HepG2 (cell line): ENCODE data around the gene BMF. TPM values are rescaled to one million over a fixed set of nuclear protein-coding genes. Genes with fewer than 3 reads are reported as not detected.

Experiments used
- ARID5B ChIP-seq: IDR thresholded peaks from 2 replicates; pipeline ENCODE4 v1.4.0; 2020; ENCODE audit warnings: mild to moderate bottlenecking, missing genetic modification reagents
- ATF7 ChIP-seq, 2 experiments: fragments of 450-650 bp in 1 of 2; sonication (generic) in 1 of 2; formaldehyde crosslinking in 1 of 2; IDR thresholded peaks; 2 replicates each; pipeline versions ENCODE4 v1.4.0 to v1.6.1; 2016 to 2020; ENCODE audit warnings: antibody characterized with exemption in 1 of 2, mild to moderate bottlenecking in 1 of 2, missing genetic modification reagents in 1 of 2
- BCL6 ChIP-seq: IDR thresholded peaks from 2 replicates; pipeline ENCODE4 v1.6.1; 2016; ENCODE audit warnings: missing genetic modification reagents, missing compliant biosample characterization
- CBX1 ChIP-seq: IDR thresholded peaks from one replicate; pipeline ENCODE4 v1.6.1; 2016; ENCODE audit warnings: antibody characterized with exemption, low read depth
- EEA1 ChIP-seq: sonication (generic); formaldehyde crosslinking; IDR thresholded peaks from 2 replicates; pipeline ENCODE4 v1.5.1; 2020; ENCODE audit warnings: mild to moderate bottlenecking, missing genetic modification reagents, borderline replicate concordance
- ETV6 ChIP-seq: sonication (generic); formaldehyde crosslinking; conservative IDR thresholded peaks from 2 replicates; pipeline ENCODE4 v1.4.0; 2020; ENCODE audit warnings: missing genetic modification reagents
- HOXA9 ChIP-seq: sonication (generic); formaldehyde crosslinking; IDR thresholded peaks from 2 replicates; pipeline ENCODE4 v1.8.1; 2022; ENCODE audit warnings: missing genetic modification reagents, mild to moderate bottlenecking, moderate library complexity, borderline replicate concordance
- KDM2A ChIP-seq: sonication (generic); formaldehyde crosslinking; IDR thresholded peaks from 2 replicates; pipeline ENCODE4 v1.4.0; 2020; ENCODE audit warnings: low read depth, missing genetic modification reagents, borderline replicate concordance
- MAX ChIP-seq: IDR thresholded peaks from 2 replicates; pipeline ENCODE4 v1.6.1; 2012; ENCODE audit warnings: inconsistent platforms
- NCOA1 ChIP-seq: sonication (generic); formaldehyde crosslinking; IDR thresholded peaks from 2 replicates; pipeline ENCODE4 v1.9.0; 2021; ENCODE audit warnings: missing genetic modification reagents
- RARA ChIP-seq: IDR thresholded peaks from 2 replicates; pipeline ENCODE4 v1.6.1; 2016; ENCODE audit warnings: missing genetic modification reagents, missing compliant biosample characterization
- RXRB ChIP-seq: IDR thresholded peaks from 2 replicates; pipeline ENCODE4 v1.6.1; 2016; ENCODE audit warnings: borderline replicate concordance, missing genetic modification reagents, missing compliant biosample characterization
- TFAP4 ChIP-seq: sonication (generic); IDR thresholded peaks from 2 replicates; pipeline ENCODE4 v1.6.1; 2016; ENCODE audit warnings: low read depth, borderline replicate concordance
- THRA ChIP-seq: sonication (generic); formaldehyde crosslinking; IDR thresholded peaks from 2 replicates; pipeline ENCODE4 v1.4.0; 2020; ENCODE audit warnings: missing genetic modification reagents, borderline replicate concordance
- ZBTB25 ChIP-seq: IDR thresholded peaks from 2 replicates; pipeline ENCODE4 v1.6.1; 2018; ENCODE audit warnings: missing genetic modification reagents
- ZBTB33 ChIP-seq: sonication (generic); formaldehyde crosslinking; IDR thresholded peaks from 2 replicates; pipeline ENCODE4 v1.4.0; 2020; ENCODE audit warnings: missing genetic modification reagents
- ZBTB34 ChIP-seq: sonication (generic); formaldehyde crosslinking; IDR thresholded peaks from 2 replicates; pipeline ENCODE4 v1.8.0; 2022; ENCODE audit warnings: mild to moderate bottlenecking, missing genetic modification reagents
- polyA plus RNA-seq, 8 experiments: library from polyadenylated mRNA; depleted of rRNA in 3 of 8; stranded (reverse) in 7 of 8; unstranded in 1 of 8; fragments of >200 nt; fragmentation: Illumina TruSeq in 4 of 8; extraction: Trizol in 4 of 8; gene quantifications; 2 replicates each; pipeline versions ENCODE4 v1.2.1 to v1.2.3, GENCODE V29; 2011 to 2016; ENCODE audit warnings: low read depth in 4 of 8, missing spikeins in 1 of 8, mixed read lengths in 1 of 8; ENCODE audit not compliant: insufficient read depth in 1 of 8
- total RNA-seq, 5 experiments: library from RNA; depleted of rRNA; stranded (reverse); fragments of >200 nt; fragmentation: Illumina TruSeq; extraction: Trizol; gene quantifications; 2 replicates each; pipeline ENCODE4 v1.2.3, GENCODE V29; 2016; ENCODE audit warnings: low read depth in 1 of 5

The BMF gene
- total and polyA plus RNA-seq, 2 of the 13 experiments (the other 11 are each of a cell fraction or from before 2014, with no cell fraction given): 8.7 to 15.9 TPM

- TF ChIP-seq ZBTB25 (CRISPR knock-in tag) (peak; percentile 70; the same call in 1 of the 2 replicates), HOXA9 (CRISPR knock-in tag) (no peak), ZBTB33 (0 out of 2 replicates have a peak, but pooled peaks have one; percentile 44), EEA1 (CRISPR knock-in tag) (no peak), CBX1 (no peak), THRA (CRISPR knock-in tag) (peak; percentile 81; the same call in 1 of the 2 replicates), MAX (peak; percentile 79), ATF7 (IDR thresholded peaks at IDR 0.05) (no peak), ATF7 (CRISPR knock-in tag; IDR thresholded peaks at IDR 0.05) (no peak), ARID5B (peak; percentile 21; the same call in 1 of the 2 replicates), ZBTB34 (CRISPR knock-in tag) (no peak), NCOA1 (CRISPR knock-in tag) (no peak), KDM2A (peak; percentile 87; the same call in 1 of the 2 replicates), RARA (CRISPR knock-in tag) (peak; percentile 45), TFAP4 (no peak), ETV6 (CRISPR knock-in tag) (no peak), BCL6 (CRISPR knock-in tag) (peak; percentile 45; the same call in 1 of the 2 replicates), RXRB (CRISPR knock-in tag) (peak; percentile 80)
Measured at GRCh38 chr15:40044717-40045571, 63.7 kb downstream of the BMF start (continued).
